CD4-positive, alpha-beta T cell treated with Interleukin-10 for 1 hour (primary cell): ENCODE results near the gene DENR.
"Not testable (repeated sequence)": the region's sequence is repeated elsewhere in the genome, so short reads cannot be mapped to it uniquely, and the experiment has no call there.

Experiments
- DNase-seq: peaks from one replicate; pipeline ENCODE4 v3.0.0-alpha.2; 2020

Gene DENR

GRCh38 chr12:122743895-122744525 lies 8.6 kb upstream of the DENR start:
- no peak for DNase-seq

GRCh38 chr12:122747224-122748135 lies 5.1 kb upstream of the DENR start:
- no peak for DNase-seq

GRCh38 chr12:122749569-122750332 lies 2.9 kb upstream of the DENR start:
- DNase-seq = no peak

- not testable (repeated sequence) for DNase-seq
These were observed 1.7 kb upstream of the DENR start for GRCh38 chr12:122750781-122751515.

GRCh38 chr12:122753319-122753650 lies 661 bp downstream of the DENR start:
- no peak for DNase-seq

- no peak for DNase-seq
These were observed 2.2 kb downstream of the DENR start for GRCh38 chr12:122754790-122755189.

GRCh38 chr12:122757568-122757967 lies 4.9 kb downstream of the DENR start:
- no peak for DNase-seq

GRCh38 chr12:122785503-122785902 lies 32.9 kb downstream of the DENR start:
- DNase-seq = no peak

GRCh38 chr12:122788387-122788786 lies 35.8 kb downstream of the DENR start:
- DNase-seq = no peak

- DNase-seq = no peak
These were observed 37.0 kb downstream of the DENR start for GRCh38 chr12:122789637-122790036.

- no peak for DNase-seq
These were observed 37.9 kb downstream of the DENR start for GRCh38 chr12:122790393-122791075.

GRCh38 chr12:122793685-122794106 lies 41.1 kb downstream of the DENR start:
- DNase-seq = peak; percentile 66

- DNase-seq = no peak
These were observed 43.2 kb downstream of the DENR start for GRCh38 chr12:122795807-122796206.

- DNase-seq = no peak
These were observed 47.1 kb downstream of the DENR start for GRCh38 chr12:122799641-122800243.

- no peak for DNase-seq
These were observed 51.3 kb downstream of the DENR start for GRCh38 chr12:122803937-122804336.

- not testable (repeated sequence) for DNase-seq
These were observed 52.3 kb downstream of the DENR start for GRCh38 chr12:122804957-122805356.

GRCh38 chr12:122807651-122808050 lies 55.0 kb downstream of the DENR start:
- no peak for DNase-seq

- DNase-seq = no peak
These were observed 59.2 kb downstream of the DENR start for GRCh38 chr12:122811777-122812176.

GRCh38 chr12:122813310-122813713 lies 60.7 kb downstream of the DENR start:
- DNase-seq = no peak

GRCh38 chr12:122819209-122819785 lies 66.7 kb downstream of the DENR start:
- no peak for DNase-seq

GRCh38 chr12:122820138-122820537 lies 67.5 kb downstream of the DENR start:
- DNase-seq = no peak
